ENCODE data around the gene THBD.

DNA sequence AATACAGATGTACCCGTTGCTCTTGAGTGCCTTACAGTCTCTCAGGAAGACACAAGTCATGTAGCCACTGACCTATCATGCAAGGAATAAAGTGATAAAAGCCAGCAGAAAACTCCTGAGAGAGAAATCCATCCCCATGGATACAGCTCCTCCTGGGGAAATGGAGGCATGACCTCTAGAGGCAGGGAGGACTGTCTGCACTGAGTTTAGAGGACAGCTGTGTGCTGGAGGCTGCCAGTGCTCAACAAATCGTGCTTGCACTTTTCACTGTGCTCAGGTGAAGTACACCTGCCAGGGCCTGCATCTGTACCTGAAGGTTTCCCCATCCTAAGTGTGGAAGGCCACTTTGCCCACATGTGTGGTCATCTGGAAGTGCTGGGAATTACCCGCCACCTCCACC is 24.6 kb upstream of the THBD start:
- TF ChIP-seq POLR2A (IDR thresholded peaks at IDR 0.05; ENCODE audit: low read length) (no peak), GATA1 (IDR thresholded peaks at IDR 0.05; ENCODE audit: low read depth, low read length) (no peak)
